AG04450 (cell line): Measurements from ENCODE around the gene GARIN5A. TPM values are rescaled to one million over a fixed set of nuclear protein-coding genes. Genes with fewer than 3 reads are reported as not detected.

Experiments used
- CTCF ChIA-PET: fragments of 300-600, 350-600 bp; formaldehyde crosslinking; extraction: SDS; loops from one replicate; lab custom pipeline; 2022; ENCODE audit warnings: antibody characterized with exemption, inconsistent platforms; lab: Charles Lee
- POLR2A ChIA-PET: fragments of 350-600 bp; formaldehyde crosslinking; extraction: SDS; loops from one replicate; lab custom pipeline; 2021; ENCODE audit warnings: antibody characterized with exemption, inconsistent platforms; lab: Yijun Ruan, JAX
- DNase-seq: peaks from one replicate; pipeline ENCODE4 v3.0.0-alpha.2; 2011; ENCODE audit warnings: low read depth, low spot score
- H3K27ac ChIP-seq: one replicate; pipeline ENCODE4 v1.5.1; 2012; ENCODE audit warnings: low read depth, low read length, control low read depth
- H3K27me3 ChIP-seq: one replicate; pipeline ENCODE4 v1.6.0; 2012; ENCODE audit warnings: low read length; ENCODE audit not compliant: control insufficient read depth, insufficient read depth
- H3K4me3 ChIP-seq: 2 replicates; pipeline ENCODE4 v1.5.1; 2011; ENCODE audit warnings: mild to moderate bottlenecking, low read depth, low read length, control low read depth
- H3K9me3 ChIP-seq: 2 replicates; pipeline ENCODE4 v1.5.1; 2012; ENCODE audit warnings: low read length; ENCODE audit not compliant: control insufficient read depth, insufficient read depth
- CTCF ChIP-seq: IDR thresholded peaks from 2 replicates; pipeline ENCODE4 v1.5.1; 2011; ENCODE audit warnings: low read depth, low read length, control low read depth, inconsistent platforms
- polyA plus RNA-seq: library from polyadenylated mRNA; depleted of rRNA; stranded (reverse); fragments of >200 nt; gene quantifications from 2 replicates; pipeline ENCODE4 v1.2.3, GENCODE V29; 2011

Gene GARIN5A
- polyA plus RNA-seq, 1 experiment = 0.32 TPM

GRCh38 chr19:50437862-50438449, 38.7 kb downstream of the GARIN5A start:
- POLR2A ChIA-PET = no interaction called here
- CTCF ChIA-PET = no interaction called here
- Histone ChIP-seq H3K9me3 (no peaks in the 10 kb centered on the region; the same call in 1 of the 2 replicates), H3K4me3 (no peak overlapping the region), H3K27ac (no peak overlapping the region), H3K27me3 (peaks cover 2% of the 10 kb centered on the region)
- no peak for DNase-seq
- no peak for TF ChIP-seq CTCF

GRCh38 chr19:50435627-50436026, 41.0 kb downstream of the GARIN5A start:
- TF ChIP-seq CTCF = no peak
- ChIA-PET POLR2A (no interaction called here), CTCF (no interaction called here)
- no peak overlapping the region for H3K27ac ChIP-seq
- H3K4me3 ChIP-seq = no peak overlapping the region
- peaks cover 17% of the 10 kb centered on the region for H3K27me3 ChIP-seq
- H3K9me3 ChIP-seq = no peaks in the 10 kb centered on the region; the same call in 1 of the 2 replicates
- no peak for DNase-seq

GRCh38 chr19:50435221-50435620, 41.4 kb downstream of the GARIN5A start:
- Histone ChIP-seq H3K27ac (no peak overlapping the region), H3K27me3 (peaks cover 19% of the 10 kb centered on the region), H3K4me3 (no peak overlapping the region), H3K9me3 (no peaks in the 10 kb centered on the region; the same call in 1 of the 2 replicates)
- POLR2A ChIA-PET = no interaction called here
- DNase-seq = no peak
- CTCF ChIA-PET = no interaction called here
- no peak for TF ChIP-seq CTCF

- peaks cover 24% of the 10 kb centered on the region for H3K27me3 ChIP-seq
- ChIA-PET CTCF (no interaction called here), POLR2A (no interaction called here)
- no peak for DNase-seq
- no peaks in the 10 kb centered on the region; the same call in 1 of the 2 replicates for H3K9me3 ChIP-seq
- no peak overlapping the region for H3K4me3 ChIP-seq
- H3K27ac ChIP-seq = no peak overlapping the region
- TF ChIP-seq CTCF = no peak
Measured at GRCh38 chr19:50434525-50434924, 42.1 kb downstream of the GARIN5A start.

- TF ChIP-seq CTCF = no peak
- ChIA-PET POLR2A (no interaction called here), CTCF (no interaction called here)
- no peak overlapping the region for H3K27ac ChIP-seq
- no peaks in the 10 kb centered on the region; the same call in 1 of the 2 replicates for H3K9me3 ChIP-seq
- no peak for DNase-seq
- no peak overlapping the region for H3K4me3 ChIP-seq
- peaks cover 32% of the 10 kb centered on the region for H3K27me3 ChIP-seq
Measured at GRCh38 chr19:50433201-50434180, 43.2 kb downstream of the GARIN5A start.
